ENCODE results near the gene KAT7.

The KAT7 gene

GRCh38 chr17:49842846-49843245, 54.4 kb downstream of the KAT7 start:
- DNase-seq (ENCODE audit: low spot score), result no peak

GRCh38 chr17:49843774-49844350, 55.4 kb downstream of the KAT7 start:
- no peak for DNase-seq (ENCODE audit: low spot score)

- DNase-seq (ENCODE audit: low spot score), result no peak
These were observed 56.8 kb downstream of the KAT7 start for GRCh38 chr17:49845321-49845720.

DNA sequence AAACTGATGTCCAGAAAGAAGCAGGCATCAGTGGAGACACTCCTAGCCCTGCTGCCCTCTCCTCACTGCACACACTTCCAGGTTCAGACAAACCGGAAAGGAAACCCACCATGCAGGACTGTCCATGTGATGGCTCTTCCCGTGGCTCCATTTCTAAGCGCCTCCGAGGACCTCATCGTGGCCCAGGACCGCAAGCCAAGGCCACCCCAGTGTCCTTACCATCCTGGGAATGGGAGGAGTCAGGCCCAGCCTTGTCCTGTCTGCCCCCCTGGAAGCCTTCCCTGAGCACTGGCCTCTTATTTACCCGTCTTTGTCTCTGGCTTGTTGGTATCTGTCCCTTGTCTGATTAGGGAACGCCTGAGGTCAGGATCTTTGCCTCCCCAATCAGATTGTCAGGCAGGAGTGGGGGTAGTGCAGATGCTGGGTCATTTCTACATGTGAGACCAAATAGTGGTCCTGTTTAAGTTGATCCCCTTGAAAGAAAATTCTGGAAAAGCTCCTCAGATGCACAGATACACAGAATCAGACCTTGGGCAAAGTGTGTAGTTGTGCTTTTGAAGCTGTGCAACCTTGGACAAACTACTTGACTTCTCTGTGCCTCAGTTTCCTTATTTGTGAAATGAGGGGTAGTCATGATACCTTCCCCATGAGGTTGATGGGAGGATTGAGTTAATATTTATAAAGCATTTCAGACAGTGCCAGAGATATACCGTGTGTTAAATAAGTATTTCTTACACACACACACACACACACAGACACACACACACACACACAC, 58.6 kb downstream of the KAT7 start:
- no peak for DNase-seq (ENCODE audit: low spot score)

- no peak for DNase-seq (ENCODE audit: low spot score)
These were observed 59.6 kb downstream of the KAT7 start, which contains the start of gene TAC4 for GRCh38 chr17:49848019-49848473. Gene TAC4 (minus strand): TSS chr17:49848069. CDS start chr17:49848017, 52 bp downstream.

DNA sequence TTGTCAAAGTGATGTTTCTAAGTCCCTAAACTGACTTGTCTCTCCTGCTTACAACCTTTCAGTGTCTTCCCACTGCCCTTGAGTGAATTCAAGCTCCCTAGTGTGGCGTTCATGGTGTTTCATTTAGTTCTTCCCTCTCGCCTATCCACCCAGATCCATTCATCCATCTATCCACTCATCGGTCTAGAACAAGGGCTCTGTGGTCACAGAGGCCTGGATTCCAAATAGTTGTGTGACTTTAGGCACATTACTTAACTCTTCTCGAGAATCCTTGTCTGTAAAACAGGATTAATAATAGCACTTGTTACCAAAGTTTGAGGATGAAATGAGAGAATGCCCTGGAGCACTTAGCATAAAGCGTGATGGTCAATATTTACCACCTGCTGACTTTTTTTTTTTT, 60.3 kb downstream of the KAT7 start:
- DNase-seq (ENCODE audit: low spot score), result no peak

- no peak for DNase-seq (ENCODE audit: low spot score)
These were observed 61.7 kb downstream of the KAT7 start for GRCh38 chr17:49850218-49850610.

DNA sequence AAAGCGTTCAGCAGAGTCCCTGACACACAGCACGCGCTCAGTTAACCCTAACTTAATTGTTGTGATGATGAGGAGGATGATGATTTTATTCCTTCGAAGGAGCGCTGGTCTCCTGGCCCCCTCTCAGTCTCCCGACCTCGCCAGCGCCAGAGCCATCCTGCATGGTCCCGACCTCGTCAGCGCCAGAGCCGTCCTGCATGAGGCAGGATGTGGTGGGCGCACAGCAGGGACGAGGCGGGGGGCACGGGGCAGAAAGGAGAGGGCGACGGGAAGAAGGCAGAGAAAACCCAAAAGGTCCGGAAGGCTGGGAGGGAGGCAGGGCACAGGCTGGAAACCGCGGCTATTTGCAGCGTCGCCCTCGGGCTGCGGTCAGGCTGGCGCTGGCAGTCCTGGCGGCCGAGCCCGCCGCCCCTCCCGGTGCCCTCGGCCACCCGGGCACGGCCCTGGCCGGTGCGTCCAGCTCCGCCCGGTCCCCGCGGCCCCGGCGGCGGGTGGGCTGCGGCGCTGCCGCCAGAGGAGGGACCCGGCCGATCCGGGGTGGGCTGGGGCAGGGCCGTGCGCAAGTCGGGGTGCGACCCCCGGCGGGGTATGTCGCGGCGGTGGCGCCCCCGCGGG, 62.4 kb downstream of the KAT7 start:
- DNase-seq (ENCODE audit: low spot score), result no peak

- peak; percentile 35 for DNase-seq (ENCODE audit: low spot score)
These were observed 63.2 kb downstream of the KAT7 start for GRCh38 chr17:49851387-49852291.

- DNase-seq (ENCODE audit: low spot score), result no peak
These were observed 65.1 kb downstream of the KAT7 start for GRCh38 chr17:49853470-49854015.

- no peak for DNase-seq (ENCODE audit: low spot score)
These were observed 65.6 kb downstream of the KAT7 start for GRCh38 chr17:49854126-49854525.

GRCh38 chr17:49858796-49859195, 70.3 kb downstream of the KAT7 start:
- no peak for DNase-seq (ENCODE audit: low spot score)

GRCh38 chr17:49859991-49860953, 71.8 kb downstream of the KAT7 start:
- DNase-seq (ENCODE audit: low spot score), result no peak

GRCh38 chr17:49861150-49861884, 72.8 kb downstream of the KAT7 start:
- DNase-seq (ENCODE audit: low spot score), result peak; percentile 75

DNA sequence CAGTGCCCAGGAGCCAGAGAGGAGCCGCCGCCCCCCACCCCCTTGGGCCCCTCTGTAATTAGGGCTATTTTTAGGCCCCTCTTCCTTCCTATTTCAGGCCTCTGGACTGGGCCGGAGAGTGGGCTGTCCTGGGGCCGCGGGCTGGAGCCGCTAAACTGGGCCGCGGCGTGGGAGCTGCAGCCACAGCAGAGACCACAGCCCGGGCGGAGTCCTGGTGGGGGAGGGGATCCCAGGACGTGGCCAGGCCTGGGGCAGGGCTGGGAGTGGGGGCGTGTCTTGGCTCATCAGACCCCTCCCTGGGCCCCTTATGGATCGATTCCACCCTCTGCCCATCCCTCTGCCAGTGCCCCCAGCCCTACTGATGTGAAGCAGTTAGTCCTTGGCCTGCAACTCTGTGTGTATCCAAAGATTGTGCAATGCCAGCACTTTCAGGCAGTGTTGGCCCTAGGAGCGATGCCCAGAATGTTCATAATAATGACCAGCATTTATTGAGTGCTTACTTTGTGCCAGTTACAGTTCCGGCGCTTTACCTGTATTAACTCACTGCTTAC, 74.4 kb downstream of the KAT7 start:
- no peak for DNase-seq (ENCODE audit: low spot score)

DNA sequence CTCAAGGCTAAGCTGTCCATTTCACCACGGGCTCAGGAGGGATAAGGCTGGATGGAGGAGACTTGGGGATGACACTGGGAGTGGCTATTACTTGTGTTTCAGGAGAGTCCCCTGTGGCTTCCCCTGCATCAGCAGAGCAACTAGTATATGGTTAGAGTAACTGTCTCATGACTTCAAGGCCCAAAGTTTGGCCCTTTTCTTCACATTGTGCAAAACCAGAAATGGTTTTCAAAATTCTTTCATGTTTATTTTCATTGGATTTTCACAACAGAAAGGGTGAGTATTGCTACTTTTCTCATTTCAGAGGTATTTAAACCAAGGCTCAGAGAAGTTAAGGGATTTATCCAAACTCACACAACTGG, 77.5 kb downstream of the KAT7 start:
- no peak for DNase-seq (ENCODE audit: low spot score)

DNA sequence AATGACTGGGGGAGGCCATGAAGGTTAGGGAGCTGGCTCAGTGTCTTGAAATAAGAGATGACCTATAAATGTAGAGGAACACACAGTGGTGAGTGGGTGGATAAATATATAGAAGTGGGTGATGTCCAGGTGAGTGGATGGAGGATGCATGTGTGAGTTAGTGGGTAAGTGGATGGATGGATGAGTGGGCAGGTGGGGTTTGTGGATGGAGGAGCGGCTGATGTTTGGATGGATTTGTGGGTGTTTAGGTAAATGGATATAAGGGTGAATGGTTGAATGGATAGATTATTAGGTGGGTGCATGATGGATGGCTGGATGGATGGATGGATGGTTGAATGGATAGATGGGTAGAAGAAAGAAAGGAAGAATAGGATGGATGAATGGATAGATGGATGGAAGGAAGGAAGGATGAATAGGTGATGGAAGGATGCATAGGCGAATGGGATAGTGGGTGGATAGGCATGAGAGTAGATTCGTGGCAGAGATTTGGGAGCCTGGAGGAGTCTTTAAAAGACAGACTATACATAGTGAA, 78.5 kb downstream of the KAT7 start:
- DNase-seq (ENCODE audit: low spot score), result no peak

DNA sequence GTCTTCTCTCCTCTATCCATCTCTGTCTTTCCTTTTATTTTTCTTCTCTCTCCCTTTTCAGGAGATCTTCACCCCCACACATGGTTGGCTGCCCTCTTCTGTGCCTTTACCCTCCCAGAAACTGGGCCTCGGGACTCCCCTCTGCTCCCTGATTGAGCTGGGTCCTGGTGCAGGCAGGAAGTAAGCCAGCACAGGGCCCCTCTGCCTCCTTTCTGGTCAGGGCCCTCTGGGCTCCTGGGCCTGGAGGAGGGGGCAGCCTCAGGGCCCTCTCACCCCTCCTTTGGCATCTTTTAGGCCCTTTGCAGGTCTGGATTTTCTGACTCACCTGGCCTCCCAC, 80.5 kb downstream of the KAT7 start:
- no peak for DNase-seq (ENCODE audit: low spot score)

GRCh38 chr17:49870298-49870697, 81.8 kb downstream of the KAT7 start:
- no peak for DNase-seq (ENCODE audit: low spot score)

DNA sequence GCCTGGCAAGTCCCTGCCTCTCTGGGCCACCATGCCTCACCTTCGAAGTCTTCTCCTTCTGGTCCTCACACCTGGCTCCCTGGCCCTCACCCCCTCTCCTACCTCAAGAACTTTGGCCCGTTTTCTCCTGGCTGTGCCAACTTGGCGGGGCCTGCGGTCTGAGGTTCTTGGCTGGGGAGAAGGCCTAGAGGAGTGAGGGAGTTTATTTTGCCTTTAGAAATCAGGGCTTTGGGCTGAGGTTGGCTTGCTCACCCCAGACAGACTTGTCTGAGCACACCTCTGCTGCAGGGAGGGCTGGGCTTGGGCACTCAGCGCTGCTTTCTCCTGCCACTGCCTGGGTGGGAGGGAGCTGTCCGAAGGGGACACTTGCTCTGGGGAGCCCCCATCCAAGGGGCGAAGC, 82.7 kb downstream of the KAT7 start:
- DNase-seq (ENCODE audit: low spot score), result no peak
